ENCODE results near the gene ATP6V1G3. TPM values are rescaled to one million over a fixed set of nuclear protein-coding genes. Genes with fewer than 3 reads are reported as not detected.
A peak's percentile ranks its signal among the peaks of the same experiment; 100 is the strongest.
"Not testable (repeated sequence)": the region's sequence is repeated elsewhere in the genome, so short reads cannot be mapped to it uniquely, and the experiment has no call there.

Gene ATP6V1G3
- total RNA-seq, 3 donors from 2014 or later: not detected

DNA sequence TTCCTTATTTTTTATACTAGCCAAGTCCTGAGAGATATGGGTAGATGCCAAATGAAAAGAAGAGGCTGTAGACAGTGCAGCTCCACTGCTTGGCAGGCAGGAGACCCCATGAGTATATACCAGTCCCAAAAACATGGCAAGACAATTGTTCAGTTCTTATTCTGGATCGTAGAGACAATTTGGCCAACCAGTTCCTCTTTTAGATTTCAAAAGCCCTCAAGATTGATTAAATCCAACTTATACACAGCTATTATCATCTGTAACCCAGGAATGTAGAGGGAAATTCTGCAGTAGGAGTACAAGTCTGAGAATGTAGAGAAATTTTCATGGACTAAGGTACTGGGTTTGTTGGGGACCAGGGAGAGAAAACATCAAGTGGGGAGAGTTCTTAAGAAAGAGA lies 50.3 kb downstream of the ATP6V1G3 start:
- intact Hi-C loops (cut with DNase I, micrococcal nuclease): no loop called here
- H3K4me1 ChIP-seq (ENCODE audit: low read depth): no peaks in the 10 kb centered on the region
- ATAC-seq (no peak), DNase-seq (no peak)
- no peak overlapping the region for H3K4me3 ChIP-seq
- no peaks in the 10 kb centered on the region for H3K9me3 ChIP-seq
- TF ChIP-seq, protein P1, sequence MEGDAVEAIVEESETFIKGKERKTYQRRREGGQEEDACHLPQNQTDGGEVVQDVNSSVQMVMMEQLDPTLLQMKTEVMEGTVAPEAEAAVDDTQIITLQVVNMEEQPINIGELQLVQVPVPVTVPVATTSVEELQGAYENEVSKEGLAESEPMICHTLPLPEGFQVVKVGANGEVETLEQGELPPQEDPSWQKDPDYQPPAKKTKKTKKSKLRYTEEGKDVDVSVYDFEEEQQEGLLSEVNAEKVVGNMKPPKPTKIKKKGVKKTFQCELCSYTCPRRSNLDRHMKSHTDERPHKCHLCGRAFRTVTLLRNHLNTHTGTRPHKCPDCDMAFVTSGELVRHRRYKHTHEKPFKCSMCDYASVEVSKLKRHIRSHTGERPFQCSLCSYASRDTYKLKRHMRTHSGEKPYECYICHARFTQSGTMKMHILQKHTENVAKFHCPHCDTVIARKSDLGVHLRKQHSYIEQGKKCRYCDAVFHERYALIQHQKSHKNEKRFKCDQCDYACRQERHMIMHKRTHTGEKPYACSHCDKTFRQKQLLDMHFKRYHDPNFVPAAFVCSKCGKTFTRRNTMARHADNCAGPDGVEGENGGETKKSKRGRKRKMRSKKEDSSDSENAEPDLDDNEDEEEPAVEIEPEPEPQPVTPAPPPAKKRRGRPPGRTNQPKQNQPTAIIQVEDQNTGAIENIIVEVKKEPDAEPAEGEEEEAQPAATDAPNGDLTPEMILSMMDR (IDR thresholded peaks at IDR 0.05): no peak
- no peaks in the 10 kb centered on the region for H3K36me3 ChIP-seq (ENCODE audit: low read depth)

DNA sequence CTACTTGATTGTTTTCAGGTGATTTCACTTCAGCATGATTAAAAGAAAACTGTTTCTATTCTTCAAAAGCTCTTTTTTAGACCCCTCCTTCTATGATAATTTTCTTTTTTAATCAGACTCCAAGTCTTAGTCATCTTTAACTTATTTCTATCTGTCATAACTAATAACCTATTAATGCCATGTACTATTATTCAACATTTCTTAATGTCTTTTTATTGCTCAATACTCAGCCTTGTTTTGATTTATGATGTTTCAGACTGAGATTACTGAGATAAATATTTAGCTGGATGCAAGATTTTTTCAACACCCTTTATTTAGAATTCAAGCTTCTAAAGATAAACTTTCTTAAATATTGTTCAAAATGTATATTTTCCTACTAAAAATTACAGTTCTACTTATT lies 53.6 kb downstream of the ATP6V1G3 start:
- TF ChIP-seq, protein P1 (IDR thresholded peaks at IDR 0.05): no peak
- Histone ChIP-seq H3K9me3 (no peaks in the 10 kb centered on the region), H3K36me3 (ENCODE audit: low read depth) (no peaks in the 10 kb centered on the region), H3K4me1 (ENCODE audit: low read depth) (no peaks in the 10 kb centered on the region), H3K4me3 (no peak overlapping the region)
- no peak for DNase-seq
- ATAC-seq: no peak
- intact Hi-C loops (cut with DNase I, micrococcal nuclease): no loop called here

DNA sequence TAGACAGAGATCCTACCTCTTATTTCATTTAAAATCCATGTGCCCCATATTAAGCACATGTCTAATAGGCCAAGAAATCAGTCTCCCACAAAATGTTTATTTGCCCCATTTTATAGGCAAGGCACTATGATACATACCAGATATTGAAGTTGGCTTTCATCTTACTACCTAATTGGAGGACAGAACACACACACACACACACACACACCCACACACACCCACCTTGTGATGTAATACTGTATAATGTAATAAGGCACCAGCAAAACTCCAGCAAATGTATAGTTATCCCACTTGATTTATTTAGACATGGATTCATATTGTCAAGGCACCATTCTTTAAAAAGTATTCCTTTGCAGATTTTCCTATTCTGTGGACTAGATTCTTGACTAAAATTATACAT lies 56.8 kb downstream of the ATP6V1G3 start:
- TF ChIP-seq, protein P1 (IDR thresholded peaks at IDR 0.05): no peak
- H3K9me3 ChIP-seq: no peaks in the 10 kb centered on the region
- H3K4me1 ChIP-seq (ENCODE audit: low read depth): peaks cover 8% of the 10 kb centered on the region
- H3K4me3 ChIP-seq: no peak overlapping the region
- peak; percentile 45 for ATAC-seq
- DNase-seq: peak in 1 of 3 donors; percentile 22
- H3K36me3 ChIP-seq (ENCODE audit: low read depth): no peaks in the 10 kb centered on the region
- intact Hi-C loops (cut with DNase I, micrococcal nuclease): no loop called here

DNA sequence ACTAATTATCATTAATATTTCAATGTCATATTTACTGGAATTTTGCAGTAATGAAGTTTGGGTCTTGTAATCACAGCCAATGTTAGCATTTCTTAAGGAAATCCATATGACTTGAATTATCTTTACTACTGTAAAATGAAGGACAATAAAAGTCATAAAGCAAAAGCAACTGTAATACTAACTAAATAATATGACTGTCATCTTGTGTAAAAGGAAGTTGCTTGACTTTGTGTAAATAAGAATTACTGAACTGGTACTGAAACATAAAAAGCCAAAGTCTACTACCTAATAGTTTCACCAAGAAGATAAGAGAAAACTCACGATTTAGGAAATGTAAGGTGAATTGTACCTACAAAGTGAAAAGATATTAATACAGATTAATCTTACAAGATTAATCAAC lies 57.5 kb downstream of the ATP6V1G3 start:
- Histone ChIP-seq H3K36me3 (ENCODE audit: low read depth) (no peaks in the 10 kb centered on the region), H3K9me3 (no peaks in the 10 kb centered on the region), H3K4me3 (no peak overlapping the region), H3K4me1 (ENCODE audit: low read depth) (peaks cover 8% of the 10 kb centered on the region)
- ATAC-seq: peak; percentile 63
- no peak for DNase-seq
- intact Hi-C loops (cut with DNase I, micrococcal nuclease): no loop called here
- TF ChIP-seq, protein P1 (IDR thresholded peaks at IDR 0.05): no peak

- intact Hi-C loops (cut with DNase I, micrococcal nuclease): no loop called here
- Histone ChIP-seq H3K4me3 (no peak overlapping the region), H3K36me3 (ENCODE audit: low read depth) (no peaks in the 10 kb centered on the region), H3K4me1 (ENCODE audit: low read depth) (peaks cover 8% of the 10 kb centered on the region), H3K9me3 (no peaks in the 10 kb centered on the region)
- no peak for DNase-seq
- TF ChIP-seq, protein P1 (IDR thresholded peaks at IDR 0.05): no peak
- peak; percentile 23 for ATAC-seq
Observed at GRCh38 chr1:198481661-198482060, 58.8 kb downstream of the ATP6V1G3 start.

- TF ChIP-seq, protein P1 (IDR thresholded peaks at IDR 0.05): no peak
- Histone ChIP-seq H3K9me3 (no peaks in the 10 kb centered on the region), H3K4me1 (ENCODE audit: low read depth) (peaks cover 8% of the 10 kb centered on the region), H3K36me3 (ENCODE audit: low read depth) (no peaks in the 10 kb centered on the region), H3K4me3 (no peak overlapping the region)
- ATAC-seq (peak; percentile 97), DNase-seq (peak in 1 of 3 donors; percentile 19)
- intact Hi-C loops (cut with DNase I, micrococcal nuclease): no loop called here
Observed at GRCh38 chr1:198480876-198481275, 59.6 kb downstream of the ATP6V1G3 start.

GRCh38 chr1:198477354-198477753 lies 63.1 kb downstream of the ATP6V1G3 start:
- ATAC-seq; DNase-seq; H3K4me3 ChIP-seq; H3K4me1 ChIP-seq (ENCODE audit: low read depth); intact Hi-C loops (cut with DNase I, micrococcal nuclease); H3K9me3 ChIP-seq; H3K36me3 ChIP-seq (ENCODE audit: low read depth): not testable (repeated sequence)
